Ecto neural progenitor cell (in vitro differentiated cells): ENCODE measurements around the gene GBP3.
"Not testable (repeated sequence)": the region's sequence is repeated elsewhere in the genome, so short reads cannot be mapped to it uniquely, and the experiment has no call there.

Experiments
- DNase-seq: peaks from one replicate; pipeline ENCODE4 v3.0.0-alpha.2; 2018; ENCODE audit warnings: low spot score

Gene GBP3, protein sequence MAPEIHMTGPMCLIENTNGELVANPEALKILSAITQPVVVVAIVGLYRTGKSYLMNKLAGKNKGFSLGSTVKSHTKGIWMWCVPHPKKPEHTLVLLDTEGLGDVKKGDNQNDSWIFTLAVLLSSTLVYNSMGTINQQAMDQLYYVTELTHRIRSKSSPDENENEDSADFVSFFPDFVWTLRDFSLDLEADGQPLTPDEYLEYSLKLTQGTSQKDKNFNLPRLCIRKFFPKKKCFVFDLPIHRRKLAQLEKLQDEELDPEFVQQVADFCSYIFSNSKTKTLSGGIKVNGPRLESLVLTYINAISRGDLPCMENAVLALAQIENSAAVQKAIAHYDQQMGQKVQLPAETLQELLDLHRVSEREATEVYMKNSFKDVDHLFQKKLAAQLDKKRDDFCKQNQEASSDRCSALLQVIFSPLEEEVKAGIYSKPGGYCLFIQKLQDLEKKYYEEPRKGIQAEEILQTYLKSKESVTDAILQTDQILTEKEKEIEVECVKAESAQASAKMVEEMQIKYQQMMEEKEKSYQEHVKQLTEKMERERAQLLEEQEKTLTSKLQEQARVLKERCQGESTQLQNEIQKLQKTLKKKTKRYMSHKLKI

DNA sequence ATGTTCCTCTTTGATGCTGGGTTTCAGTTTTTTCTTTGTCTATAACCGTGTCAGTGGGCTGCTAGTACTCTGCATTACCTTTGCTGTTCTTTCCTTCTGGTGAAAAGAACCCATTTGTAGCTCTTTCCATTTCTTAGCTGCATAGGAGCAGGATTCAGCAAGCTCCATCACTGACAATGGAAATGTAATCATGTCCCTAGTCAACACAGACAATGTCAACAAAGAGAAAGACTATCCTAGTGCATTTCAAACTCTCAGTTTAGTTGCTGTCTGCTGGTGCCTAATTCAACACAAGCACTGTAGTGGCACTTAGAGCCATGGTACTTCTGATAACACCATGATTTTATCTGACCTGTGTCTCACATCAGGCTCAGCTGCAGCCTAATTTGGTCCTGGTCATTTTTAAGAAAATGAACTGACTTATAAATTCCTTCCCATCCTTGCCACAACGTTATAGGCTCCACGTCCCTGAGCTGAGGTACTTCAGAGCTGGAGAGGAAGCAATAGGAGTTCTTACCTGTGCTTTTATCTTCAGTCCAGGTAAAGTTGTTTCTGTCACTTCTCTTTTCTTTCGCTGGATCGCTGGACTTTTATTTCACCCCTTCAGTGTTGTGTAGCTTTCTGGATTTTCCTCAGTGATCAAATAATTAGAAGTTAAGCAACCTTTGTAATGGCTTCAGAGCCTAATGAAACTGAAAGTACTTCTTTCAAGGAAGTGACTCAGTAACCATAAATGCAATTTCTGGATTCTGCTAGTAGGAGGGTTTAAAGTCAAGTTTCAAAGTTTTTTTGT is at the start of gene GBP3:
GBP3 (minus strand) TSS at position 700 of the 793 bp plus-strand sequence. CDS start 2,145 bp downstream, outside the sequence.
- DNase-seq = no peak

DNA sequence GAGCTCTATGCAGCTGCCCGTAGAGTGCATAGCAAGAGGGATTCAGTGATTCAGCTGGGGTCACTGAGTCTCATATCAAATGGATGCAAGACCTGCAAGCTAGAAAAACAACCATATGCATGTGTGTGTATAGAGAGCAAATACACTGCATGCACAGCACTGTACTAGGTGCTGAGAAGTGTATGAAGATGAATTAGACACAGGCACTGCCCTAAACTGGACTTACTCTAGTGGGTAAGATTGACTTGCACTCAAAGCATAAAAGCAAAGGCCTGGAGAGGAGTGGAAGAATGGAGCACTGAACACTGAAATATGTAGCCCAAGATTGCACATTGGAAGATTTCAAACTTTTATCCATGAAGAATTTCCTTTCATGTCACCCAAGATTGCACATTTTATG is 47.8 kb upstream of the GBP3 start:
- DNase-seq = no peak

DNA sequence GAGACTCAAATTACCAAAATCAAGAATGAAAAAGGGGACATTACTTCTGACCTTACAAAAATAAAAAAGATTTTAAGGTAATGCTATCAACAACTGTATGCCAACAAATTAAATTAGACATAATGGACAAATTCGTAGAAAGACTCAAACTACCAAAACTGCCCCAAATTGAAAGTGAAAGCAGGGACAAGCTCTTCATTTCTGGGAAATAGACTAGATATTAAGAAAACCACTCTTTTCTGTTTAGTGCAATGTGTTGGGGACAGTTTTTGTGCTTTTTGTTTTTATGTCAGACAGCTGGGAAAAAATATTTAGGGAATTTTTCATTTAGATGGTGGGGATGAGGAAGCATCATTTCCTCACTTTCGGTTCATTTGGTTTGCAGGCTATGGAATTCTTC is 47.3 kb upstream of the GBP3 start:
- DNase-seq = no peak

DNA sequence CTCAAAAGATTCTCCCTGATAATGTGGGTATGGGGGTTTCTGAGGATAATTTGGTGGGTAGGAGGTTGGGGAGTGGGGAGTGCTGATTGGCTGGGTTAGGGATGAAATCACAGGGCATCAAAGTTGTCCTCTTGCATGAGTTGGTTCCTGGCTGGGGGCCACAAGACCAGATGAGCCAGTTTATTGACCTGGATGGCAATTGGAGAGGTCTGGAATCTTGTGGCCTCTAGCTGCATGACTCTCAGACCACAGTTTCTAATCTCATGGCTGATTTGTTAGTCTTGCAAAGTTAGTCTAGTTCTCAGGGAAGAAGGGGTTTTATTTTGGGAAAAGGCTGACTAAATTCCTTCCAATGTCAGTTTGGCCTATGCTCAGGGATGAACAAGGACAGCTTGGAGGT is 45.6 kb upstream of the GBP3 start:
- DNase-seq = no peak

DNA sequence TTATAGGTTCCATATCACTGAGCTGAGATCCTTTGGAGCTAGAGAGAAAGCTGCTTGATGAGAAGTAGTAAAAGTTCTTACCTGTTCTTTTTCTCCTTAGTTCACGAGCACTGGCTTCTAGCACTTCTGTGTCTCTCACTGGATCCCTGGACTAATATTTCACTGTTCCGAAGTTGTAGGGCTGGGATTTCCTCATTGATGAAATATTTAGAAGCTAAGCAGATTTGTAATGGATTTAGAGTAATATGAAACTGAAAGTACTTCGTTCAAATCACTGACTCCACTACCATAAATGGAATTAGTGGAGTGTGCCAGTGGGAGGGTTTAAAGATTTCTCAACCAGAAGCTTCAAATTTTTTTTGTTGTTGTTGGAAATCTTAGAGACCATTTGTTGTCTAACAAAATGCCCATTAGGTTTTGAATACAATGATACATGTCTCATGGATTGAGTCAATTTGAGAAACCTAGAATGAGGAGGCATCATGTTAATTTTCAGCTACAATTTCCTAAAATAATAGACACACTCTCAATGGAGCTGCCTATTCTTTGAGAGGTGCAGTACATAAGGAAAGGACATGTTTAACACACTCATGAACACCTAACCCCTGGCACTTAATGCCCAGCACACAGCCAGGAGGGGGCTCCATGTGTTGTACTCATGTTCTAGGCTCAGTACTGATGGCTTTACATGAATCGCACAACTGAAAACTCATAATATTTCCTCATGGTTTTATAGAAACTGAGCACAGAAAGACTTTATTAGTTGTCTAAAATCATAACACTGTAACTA is 42.6 kb upstream of the GBP3 start, which contains the start of gene GBP1:
GBP1 (minus strand) TSS at position 130 of the 790 bp plus-strand sequence. CDS start 1,974 bp downstream, outside the sequence.
- no peak for DNase-seq

DNA sequence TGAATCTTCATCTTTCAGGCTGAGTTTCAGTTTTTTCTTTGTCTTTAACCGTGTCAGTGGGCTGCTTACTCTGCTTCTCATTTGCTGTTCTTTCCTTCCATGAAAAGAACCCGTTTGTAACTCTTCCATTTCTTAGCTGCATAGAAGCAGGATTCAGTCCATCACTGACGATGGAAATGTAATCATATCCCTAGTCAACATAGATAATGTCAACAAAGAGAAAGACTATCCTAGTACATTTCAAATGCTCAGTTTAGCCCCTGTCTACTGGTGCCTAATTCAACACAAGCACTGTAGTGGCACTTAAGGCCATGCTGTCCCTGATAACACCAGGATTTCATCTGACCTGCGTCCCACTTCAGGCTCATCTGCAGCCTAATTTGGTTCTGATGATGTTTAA is 42.0 kb upstream of the GBP3 start:
- no peak for DNase-seq

DNA sequence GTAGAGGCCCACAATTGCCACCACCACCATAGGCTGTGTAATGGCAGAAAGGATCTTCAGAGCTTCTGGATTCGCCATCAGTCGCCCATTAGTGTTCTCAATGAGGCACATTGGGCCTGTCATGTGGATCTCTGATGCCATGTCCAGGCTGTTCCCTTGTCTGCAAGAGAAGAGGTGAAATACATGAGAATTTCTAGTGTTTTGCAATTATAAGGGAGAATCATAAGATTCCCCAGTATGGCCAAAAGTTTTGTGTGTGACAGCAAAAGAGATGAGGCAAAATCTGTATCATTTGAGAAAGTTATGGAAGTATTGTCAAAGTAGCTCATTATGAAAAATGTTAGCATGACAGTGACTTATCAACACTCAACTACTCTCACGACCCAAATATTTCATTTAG is 40.4 kb upstream of the GBP3 start:
- DNase-seq = no peak

DNA sequence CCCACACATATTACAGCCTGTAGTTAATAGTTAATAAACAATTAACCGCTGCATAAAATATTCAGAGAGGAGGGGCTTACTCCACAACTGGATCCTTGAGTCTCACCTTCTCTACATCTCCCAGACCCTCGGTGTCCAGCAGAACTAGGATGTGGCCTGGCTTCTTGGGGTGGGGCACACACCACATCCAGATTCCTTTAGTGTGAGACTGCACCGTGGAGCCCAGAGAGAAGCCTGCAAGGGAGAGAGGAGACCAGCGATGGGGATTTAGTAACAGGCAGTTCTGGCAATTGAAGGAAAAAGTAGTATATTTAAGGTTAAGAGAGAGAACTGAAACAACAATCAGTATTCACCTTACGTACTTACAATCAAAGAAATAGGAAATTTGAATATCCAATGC is 37.4 kb upstream of the GBP3 start:
- no peak for DNase-seq

DNA sequence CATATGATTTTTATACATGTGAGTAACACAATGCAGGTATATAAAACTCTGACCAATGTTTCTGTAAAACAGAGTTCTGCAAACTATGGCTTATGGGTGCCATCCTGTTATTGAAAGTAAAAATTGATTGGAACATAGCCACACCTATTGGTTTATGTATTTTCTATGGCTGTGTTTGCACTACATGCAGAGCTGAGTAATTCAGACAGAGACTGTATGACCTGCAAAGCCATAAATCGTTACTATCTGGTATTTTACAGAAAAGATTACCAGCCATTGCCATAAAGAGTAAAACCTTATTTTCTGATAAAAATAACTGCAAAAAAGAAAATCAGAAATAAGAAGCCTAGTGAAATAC is 29.3 kb upstream of the GBP3 start:
- DNase-seq = no peak

DNA sequence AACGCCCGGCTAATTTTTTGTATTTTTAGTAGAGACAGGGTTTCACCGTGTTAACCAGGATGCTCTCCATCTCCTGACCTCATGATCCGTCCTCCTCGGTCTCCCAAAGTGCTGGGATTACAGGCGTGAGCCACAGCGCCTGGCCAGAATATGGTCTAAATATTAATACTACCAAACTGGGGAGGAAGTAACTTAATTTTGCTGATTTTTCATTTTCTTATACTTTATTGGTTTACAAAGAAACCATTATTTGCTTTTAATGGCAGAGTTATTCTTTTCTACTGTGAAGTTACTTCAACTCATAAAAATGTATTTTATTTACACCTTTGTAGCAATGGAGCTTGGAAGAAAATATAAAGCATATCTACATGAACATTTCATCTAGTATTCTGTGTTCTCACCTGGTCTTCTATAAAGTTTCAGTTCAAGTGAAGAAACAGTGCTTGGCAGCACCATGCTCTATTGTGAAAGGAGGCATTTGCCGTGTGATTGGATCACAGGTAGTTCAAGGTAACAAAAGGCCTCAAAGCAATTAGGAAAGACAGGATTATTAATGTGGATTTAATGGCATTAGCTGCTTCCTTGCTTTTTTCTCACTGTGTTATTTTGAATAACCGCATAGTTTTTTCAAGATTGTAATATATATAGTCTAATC is 28.8 kb upstream of the GBP3 start:
- no peak for DNase-seq

DNA sequence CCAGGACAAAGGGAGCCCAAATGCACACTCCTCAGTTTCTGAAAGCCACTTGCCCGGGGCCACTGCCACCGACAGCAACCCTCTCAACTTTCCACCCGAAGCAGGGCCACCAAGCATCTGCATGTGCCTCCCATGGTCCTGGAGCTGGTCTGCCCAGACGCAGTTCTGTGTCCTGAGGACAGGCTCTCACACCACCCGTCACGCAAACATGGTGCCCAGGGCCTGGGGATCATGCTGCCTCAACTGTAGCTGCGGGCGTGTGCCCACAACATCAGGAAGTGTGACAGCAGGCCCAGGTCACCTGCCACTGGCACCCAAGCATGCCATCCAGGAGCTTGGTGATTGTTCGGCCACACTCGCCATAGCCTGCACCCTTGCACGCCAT is 28.0 kb upstream of the GBP3 start:
- no peak for DNase-seq

DNA sequence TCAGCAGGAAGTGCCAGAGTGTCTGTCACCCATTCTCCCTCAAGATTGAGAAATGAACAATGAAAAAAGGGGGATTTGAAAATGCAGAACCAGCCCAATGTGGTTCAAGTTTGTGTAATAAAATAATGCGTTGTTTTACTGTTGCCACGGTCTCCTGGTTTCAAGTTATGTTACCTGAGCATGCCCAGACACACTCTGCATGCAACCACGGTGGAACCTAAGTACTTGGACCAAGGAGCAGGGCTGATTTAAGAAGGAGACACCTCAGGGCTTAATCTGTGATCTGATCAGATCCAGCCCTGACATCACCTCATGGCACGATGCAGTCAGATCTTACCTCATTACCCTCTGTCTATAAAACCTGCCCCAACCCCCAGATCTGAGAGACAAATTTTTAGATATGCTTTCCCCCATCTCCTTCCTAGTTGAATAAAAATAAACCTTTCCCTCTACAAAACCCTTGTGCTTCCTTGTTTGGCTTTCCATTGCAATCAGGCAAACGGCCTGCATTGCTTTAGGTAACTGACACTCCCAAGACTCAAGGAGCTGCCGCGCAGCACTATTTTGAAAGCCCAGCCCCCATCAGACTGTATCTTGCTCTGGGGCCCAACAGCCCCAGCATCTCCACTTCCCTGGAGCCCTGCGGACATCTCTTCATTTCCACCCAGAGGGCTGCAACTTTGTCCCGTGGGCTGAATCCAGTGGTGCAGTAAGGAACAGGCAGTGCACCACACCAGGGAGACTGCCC is 27.4 kb upstream of the GBP3 start:
- DNase-seq = not testable (repeated sequence)

DNA sequence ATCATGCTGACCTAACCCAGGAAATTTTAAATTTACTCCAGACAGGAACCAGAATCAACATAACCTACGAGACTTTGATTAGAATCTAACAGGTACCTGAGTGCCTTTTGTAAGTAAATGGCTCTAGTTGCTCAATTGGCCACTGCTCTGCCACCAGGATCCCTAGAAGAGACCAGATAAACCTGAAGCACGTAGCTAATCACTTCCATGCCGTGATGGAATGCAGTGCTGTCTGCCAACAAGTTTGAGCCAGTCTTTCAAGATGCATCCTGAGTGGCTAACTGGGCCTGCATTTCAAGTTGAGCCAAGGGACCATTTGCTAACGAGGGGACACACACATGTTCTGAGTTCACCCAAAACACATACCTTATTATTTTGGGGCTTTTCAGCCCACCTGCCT is 26.5 kb upstream of the GBP3 start:
- not testable (repeated sequence) for DNase-seq

DNA sequence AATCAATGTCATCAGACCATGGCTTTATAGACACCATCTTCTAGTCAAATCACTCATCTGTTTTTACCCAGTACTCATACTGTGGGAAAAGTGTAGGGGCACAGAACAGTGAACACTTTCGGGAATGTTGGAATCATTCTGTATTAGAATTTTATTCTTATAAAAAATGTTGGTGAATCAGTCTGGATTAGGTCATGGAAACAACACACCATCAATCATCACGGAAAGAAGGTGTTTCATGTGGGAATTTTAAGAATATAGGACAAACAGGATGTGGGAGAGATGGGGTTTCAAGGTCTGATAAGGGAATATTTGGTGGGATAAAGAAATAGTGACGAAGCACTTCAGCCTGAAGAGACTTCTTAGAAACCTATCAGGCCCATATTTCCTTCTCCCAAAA is 25.1 kb upstream of the GBP3 start:
- no peak for DNase-seq

DNA sequence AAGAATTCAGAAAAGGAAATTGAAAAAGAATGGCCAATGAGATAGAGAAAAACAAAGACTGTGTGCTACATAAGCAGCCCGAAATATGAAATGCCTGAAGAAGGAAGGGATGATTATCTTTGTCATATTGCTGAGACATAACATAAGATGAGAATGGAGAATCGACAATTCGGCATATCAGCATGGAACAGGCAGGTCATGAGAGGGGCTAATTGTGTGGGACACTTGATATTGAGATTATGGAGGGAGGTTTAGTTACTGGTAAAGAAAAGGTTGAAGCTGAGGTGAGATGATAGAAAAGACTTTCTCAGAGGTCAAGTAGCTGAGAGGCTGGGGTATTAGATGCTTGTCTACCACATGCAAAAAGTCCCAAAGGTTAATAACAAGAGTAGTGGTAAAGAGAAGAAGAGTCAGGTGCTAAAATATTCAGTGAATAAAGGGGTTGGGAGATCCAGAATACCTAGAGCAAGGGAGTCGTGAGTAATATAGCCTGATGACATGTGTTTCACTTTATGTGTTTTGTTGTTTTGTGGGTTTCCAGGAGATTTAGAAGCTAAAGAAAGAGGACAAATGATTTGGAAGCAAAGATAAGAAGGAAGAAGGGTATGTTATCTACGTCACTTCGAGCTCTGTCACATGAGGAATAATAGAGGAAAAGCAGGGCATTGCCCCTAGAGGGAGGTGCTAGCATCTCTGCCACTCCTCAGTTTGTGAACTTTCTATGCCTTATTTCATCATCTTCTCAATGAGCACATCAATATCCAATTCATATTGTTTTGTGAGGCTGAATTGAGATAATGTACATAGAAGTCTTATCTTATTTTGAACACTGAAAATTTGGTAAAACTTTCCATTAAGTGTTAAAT is 23.9 kb upstream of the GBP3 start:
- DNase-seq = not testable (repeated sequence)

DNA sequence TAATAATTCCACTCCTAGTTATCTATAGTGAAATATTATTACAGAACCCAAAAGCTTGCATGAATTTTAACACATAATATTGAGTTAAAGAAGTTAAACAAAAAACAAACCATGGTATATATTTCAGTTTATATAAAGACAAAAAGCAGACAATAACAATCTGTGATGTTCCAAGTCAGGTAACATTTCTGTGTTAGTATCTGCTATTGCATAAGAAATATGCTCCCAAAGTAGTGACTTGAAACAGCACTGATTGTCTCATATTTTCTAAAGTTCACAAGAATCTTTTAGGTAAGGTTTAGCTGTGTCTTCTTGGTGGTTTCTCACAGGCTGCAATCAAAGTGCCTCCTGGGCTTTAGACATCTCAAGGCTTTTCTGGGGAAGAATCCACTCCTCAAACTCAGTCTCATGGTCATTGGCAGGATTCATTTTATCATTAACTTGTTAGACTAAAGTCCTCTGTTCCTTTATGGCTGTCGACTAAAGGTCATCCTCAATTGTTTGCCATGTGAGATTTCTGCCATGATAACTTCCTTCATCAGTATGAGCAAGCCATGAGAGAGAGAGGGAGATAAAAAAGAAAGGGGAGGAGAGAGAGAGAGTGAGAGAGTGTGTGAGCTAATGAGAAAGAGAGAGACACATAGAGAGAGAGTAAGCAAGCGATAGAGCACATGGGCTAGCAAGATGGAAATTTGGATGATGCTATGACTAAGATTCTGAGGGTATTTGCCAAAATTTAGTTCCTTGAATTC is 22.5 kb upstream of the GBP3 start:
- DNase-seq = no peak

DNA sequence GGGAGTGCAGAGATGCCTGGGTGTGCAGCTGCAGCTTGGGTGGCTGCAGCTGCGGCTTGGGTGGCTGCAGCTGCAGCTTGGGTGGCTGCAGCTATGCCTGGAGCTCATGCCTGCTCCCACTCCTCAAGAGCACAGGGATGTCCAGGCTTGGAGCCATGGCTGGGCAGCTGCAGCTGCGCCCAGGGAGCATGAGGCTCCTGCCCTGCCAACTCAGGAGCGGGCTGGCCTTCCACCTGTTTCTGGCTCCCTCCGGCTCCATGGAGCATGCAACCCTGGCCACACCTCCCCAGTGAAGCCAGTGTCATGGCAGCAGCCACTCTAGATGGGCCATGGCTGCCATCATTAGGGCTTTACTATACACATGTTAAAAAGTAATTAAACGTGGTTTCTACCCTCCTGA is 21.3 kb upstream of the GBP3 start:
- no peak for DNase-seq

DNA sequence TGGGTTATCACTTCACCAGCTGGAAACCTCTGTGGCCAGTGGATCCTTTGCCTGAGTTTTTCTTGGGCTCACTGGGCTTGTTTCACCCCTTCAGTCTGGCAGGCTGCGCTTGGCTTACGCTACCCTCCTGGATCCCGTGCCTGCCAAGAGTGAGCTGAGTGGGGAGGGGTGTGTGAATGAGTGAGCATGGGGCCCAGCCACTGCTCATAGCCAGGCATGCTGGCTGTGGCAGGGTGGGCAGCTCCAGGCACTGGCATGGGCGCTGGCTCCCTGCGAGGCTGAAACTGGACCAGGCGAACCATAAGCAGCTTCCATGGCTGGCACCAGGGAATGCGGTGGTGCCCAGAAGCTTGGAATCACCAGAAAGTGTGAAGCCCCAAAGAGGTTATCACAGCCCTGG is 19.8 kb upstream of the GBP3 start:
- no peak for DNase-seq

DNA sequence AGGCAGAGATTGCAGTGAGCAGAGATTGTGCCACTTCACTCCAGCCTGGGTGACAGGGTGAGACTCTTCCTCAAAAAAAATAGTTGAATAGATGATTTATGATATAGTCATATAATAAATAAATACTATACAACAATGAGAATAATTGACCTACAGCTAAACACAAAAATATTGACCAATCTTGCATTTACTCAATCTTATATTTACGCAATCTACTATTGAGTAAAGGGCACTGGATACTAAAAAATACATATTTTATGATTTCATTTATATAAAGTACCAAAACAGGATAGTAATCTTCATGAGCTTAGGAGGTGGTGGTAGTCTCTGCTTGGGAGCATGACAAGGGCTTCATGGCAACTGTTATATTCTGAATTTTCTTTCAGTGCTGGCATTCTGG is 19.1 kb upstream of the GBP3 start:
- DNase-seq = no peak
